HTERT RPE-1 (cell line): ENCODE measurements around the gene GNPTAB.

Experiments
- in situ Hi-C: fragments of 300-500 bp; cut with MboI; formaldehyde crosslinking; loops from 4 replicates; pipeline ENCODE4 v1.14.3; 2020; ENCODE audit warnings: low sequenced_read_pairs

Gene GNPTAB

GRCh38 chr12:101809208-101809607 lies 21.6 kb downstream of the GNPTAB start:
- in situ Hi-C loops, result no loop called here

- in situ Hi-C loops, result no loop called here
These were observed 24.5 kb downstream of the GNPTAB start for GRCh38 chr12:101806265-101806664.

GRCh38 chr12:101804409-101804808 lies 26.4 kb downstream of the GNPTAB start:
- in situ Hi-C loops, result no loop called here

- in situ Hi-C loops, result no loop called here
These were observed 26.8 kb downstream of the GNPTAB start for GRCh38 chr12:101803978-101804377.

GRCh38 chr12:101802486-101802885 lies 28.3 kb downstream of the GNPTAB start:
- in situ Hi-C loops, result no loop called here

- in situ Hi-C loops, result no loop called here
These were observed 31.0 kb downstream of the GNPTAB start for GRCh38 chr12:101799774-101800173.

- in situ Hi-C loops, result no loop called here
These were observed 35.0 kb downstream of the GNPTAB start for GRCh38 chr12:101795786-101796185.

- in situ Hi-C loops, result no loop called here
These were observed 35.7 kb downstream of the GNPTAB start for GRCh38 chr12:101795013-101795412.

GRCh38 chr12:101794574-101794973 lies 36.2 kb downstream of the GNPTAB start:
- in situ Hi-C loops, result no loop called here

- in situ Hi-C loops, result no loop called here
These were observed 37.4 kb downstream of the GNPTAB start for GRCh38 chr12:101793401-101793800.

- in situ Hi-C loops, result no loop called here
These were observed 38.5 kb downstream of the GNPTAB start for GRCh38 chr12:101792046-101792931.

GRCh38 chr12:101789171-101789570 lies 41.6 kb downstream of the GNPTAB start:
- in situ Hi-C loops, result no loop called here

- in situ Hi-C loops, result no loop called here
These were observed 45.1 kb downstream of the GNPTAB start for GRCh38 chr12:101785671-101786070.

GRCh38 chr12:101784376-101784775 lies 46.4 kb downstream of the GNPTAB start:
- in situ Hi-C loops, result no loop called here

- in situ Hi-C loops, result no loop called here
These were observed 46.9 kb downstream of the GNPTAB start for GRCh38 chr12:101783838-101784237.

- in situ Hi-C loops, result no loop called here
These were observed 47.6 kb downstream of the GNPTAB start for GRCh38 chr12:101783150-101783549.

GRCh38 chr12:101782273-101782731 lies 48.5 kb downstream of the GNPTAB start:
- in situ Hi-C loops, result no loop called here

GRCh38 chr12:101781834-101782233 lies 48.9 kb downstream of the GNPTAB start:
- in situ Hi-C loops, result no loop called here

GRCh38 chr12:101780599-101780998 lies 50.2 kb downstream of the GNPTAB start:
- in situ Hi-C loops, result no loop called here

- in situ Hi-C loops, result no loop called here
These were observed 51.1 kb downstream of the GNPTAB start for GRCh38 chr12:101779626-101780025.

- in situ Hi-C loops, result no loop called here
These were observed 51.6 kb downstream of the GNPTAB start for GRCh38 chr12:101779200-101779599.

- in situ Hi-C loops, result no loop called here
These were observed 52.8 kb downstream of the GNPTAB start for GRCh38 chr12:101777978-101778377.

GRCh38 chr12:101777485-101777884 lies 53.3 kb downstream of the GNPTAB start:
- in situ Hi-C loops, result no loop called here
